HG03196 (cell line): ENCODE data around the gene TFDP1.
A peak's percentile ranks its signal among the peaks of the same experiment; 100 is the strongest.

Experiments
- ATAC-seq: cut with Tn5 transposase; IDR thresholded peaks from one replicate; pipeline ENCODE4 v1.9.1; 2021; ENCODE audit not compliant: unreplicated experiment

The TFDP1 gene, protein sequence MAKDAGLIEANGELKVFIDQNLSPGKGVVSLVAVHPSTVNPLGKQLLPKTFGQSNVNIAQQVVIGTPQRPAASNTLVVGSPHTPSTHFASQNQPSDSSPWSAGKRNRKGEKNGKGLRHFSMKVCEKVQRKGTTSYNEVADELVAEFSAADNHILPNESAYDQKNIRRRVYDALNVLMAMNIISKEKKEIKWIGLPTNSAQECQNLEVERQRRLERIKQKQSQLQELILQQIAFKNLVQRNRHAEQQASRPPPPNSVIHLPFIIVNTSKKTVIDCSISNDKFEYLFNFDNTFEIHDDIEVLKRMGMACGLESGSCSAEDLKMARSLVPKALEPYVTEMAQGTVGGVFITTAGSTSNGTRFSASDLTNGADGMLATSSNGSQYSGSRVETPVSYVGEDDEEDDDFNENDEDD

DNA sequence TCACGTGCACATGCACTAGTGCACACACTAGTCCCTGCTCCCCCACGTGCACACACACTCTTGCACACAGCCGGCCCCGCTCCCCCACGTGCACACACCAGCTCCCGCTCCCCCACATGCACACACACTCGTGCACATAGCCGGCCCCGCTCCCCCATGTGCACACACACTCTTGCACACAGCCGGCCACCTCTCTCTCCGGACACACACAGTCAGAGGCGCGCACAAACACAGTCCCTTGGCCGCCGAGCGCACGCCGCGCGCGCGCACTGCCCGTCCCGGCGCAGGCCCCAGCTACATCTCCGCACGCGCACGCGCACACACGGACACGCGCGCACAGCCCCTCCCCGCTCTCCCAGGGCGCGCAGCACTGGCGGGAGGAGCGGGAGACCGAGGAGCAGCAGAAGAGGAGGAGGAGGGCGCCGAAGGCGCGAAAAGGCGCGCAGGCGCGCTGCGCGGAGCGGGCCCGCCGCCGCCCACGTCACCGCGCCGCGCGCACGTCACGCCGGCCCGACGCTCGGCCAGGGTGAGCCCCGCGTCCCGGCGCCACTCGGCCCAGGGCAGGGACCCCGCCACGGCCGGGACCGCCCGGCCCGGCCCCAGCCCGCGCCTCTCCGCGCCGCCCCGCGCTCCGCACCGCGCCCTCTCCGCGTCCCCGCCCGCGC is at the start of gene TFDP1:
Gene TFDP1, plus strand, starts transcription at position 549 of the 665 bp plus-strand sequence. CDS start 1,085 bp downstream, outside the sequence.
- ATAC-seq, result peak; percentile 78

DNA sequence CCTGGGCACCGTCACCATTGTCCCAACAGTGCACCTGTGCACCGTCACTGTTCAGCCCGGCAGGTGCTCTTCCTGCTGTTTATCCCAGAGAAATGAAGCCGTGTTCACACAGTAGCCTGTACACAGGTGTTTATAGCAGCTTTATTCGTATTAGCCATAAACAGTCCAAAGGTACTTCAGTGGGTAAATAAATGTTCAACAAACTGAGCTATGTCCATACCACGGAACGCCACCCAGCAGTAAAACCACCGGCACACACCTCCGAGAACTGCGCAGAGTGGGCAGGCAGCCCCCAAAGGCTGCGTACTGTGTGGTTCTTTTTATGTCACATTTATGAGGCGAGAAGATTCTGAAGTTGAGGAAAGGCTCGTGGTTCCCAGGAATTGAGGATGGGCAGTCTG is 49.2 kb upstream of the TFDP1 start:
- ATAC-seq, result no peak

DNA sequence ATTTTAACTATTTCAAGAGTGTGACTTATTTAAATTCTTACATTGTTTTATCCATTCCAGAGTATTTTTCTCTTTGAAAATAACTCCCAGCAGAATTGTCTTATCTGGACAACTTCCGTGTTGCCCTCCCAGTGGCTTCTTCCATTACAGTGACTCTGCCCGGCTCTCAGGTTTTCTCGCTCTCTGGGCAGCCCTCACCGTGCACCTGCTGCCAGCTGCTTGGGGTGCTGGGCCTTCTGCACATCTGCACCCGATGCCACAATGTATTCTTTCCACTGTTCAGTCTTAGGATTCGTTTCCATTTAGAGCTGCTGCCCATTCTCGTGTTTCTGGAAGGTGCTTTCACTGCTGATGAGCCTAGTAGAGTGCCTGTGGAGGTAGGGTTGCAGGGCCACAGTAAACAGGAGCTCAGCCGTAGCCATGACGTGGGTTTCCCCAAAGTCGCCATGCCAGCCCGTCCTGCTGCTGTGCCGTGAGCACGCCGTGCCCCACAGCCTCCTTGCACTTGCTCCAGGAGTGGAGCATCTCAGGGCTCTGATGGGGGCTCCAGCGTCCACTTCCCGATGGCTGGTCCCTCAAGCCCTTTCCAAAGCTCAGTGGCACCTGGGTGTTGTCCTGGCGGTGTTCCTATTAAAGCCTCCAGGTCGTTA is 48.0 kb upstream of the TFDP1 start:
- ATAC-seq, result no peak

DNA sequence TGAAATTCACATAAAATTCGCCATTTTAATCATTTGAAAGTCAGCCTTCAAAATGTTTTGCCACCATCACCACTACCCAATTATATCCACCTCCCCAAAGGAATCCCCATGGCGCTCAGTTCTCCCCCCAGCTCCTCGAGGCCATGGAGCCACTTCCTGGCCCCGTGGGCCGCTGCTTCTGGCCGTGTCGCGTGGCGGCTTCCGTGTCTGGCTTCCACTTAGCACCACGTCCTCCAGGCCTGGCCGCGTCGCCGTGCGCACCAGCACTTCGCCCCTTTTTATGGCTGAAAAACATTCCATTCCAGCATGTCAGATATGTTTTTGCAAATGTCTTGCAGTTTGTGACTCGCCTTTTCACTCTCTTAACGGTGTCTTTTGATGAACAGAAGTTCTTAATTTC is 47.3 kb upstream of the TFDP1 start:
- no peak for ATAC-seq

DNA sequence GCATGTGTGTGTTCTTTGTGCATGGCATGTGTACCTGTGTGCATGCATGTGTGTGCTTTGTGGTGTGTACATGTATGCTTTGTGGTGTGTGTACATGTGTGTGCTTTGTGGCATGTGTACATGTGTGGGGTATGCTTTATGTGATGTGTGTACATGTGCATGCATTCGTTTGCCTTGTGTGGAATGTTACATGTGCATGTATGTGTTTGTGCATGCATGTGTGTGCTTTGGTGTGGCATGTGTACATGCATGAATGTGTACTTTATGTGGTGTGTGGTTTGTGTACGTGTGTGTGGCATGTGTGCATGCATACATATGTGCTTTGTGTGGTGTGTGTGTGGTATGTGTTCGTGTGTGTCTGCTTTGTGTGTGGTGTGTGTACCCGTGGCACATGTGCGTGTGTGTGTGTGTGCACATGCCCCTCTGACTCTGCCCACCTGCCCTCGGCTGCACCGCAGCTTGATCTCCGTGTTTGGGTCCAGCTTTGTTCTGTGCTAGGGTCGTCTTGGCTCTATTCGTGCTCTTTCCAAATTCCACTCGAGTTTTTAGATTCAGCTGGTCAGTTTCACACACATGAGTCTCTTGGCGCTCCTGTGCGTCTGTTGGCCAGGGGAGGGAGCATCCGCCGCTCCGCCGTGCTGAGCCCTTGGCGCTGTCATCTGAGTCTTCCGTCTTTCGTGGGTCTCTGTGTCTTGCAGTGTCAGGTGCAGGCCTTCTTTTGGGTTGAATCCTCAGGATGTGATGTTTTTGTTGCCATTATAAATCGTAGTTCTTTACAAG is 46.5 kb upstream of the TFDP1 start:
- no peak for ATAC-seq

DNA sequence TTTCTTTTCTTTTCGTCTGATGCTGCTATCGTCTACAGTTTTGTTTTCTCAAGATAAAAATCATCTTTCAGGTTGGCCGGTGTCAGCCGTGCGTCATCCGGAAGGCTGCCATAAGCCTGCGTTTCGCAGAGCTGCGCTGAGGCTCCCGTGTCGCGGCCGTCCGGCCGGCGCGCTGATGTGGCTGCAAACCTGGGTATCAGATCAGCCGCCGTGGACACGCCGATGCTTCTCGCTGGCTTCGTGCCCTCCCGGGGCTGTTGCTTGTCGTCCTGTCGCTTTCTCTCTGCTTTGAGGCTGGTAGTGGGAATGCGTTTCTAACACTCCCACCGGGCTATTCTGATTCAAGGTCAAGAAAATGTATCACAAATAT is 45.9 kb upstream of the TFDP1 start:
- no peak for ATAC-seq

DNA sequence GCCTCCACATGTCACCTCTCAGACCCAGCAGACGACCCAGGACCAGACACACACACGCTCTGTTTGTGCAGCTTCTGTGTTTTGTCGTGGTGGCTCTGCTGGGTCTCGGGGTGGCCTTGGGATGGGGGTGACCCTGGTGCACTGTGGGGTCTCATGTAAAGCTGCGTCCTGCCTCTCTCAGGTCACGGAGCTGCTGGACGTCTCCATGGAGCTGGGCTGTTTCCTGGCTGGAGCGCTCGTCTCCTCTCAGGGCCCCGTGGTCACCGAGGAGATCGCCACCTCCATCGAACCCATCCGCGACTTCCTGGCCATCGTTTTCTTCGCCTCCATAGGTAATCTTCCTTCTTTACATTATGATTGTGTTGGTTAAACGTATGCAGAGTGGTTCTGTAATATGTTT is 45.4 kb upstream of the TFDP1 start:
- ATAC-seq, result no peak

DNA sequence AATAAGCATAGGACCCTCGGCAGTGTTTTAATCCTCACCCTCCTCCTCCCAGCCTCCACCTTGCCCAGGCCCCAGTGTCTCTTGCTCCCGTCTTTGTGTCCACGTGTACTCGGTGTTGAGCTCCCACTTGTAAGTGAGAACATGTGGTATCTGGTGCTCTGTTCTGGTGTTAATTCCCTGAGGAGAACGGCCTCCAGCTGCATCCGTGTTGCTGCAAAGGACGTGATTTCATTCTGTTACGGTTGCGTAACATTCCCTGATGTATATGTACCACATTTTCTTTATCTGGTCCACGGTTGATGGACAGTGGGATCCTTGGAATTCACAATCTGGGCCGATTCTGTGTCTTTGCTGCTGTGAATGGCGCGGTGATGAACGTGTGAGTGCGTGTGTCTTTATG is 44.7 kb upstream of the TFDP1 start:
- no peak for ATAC-seq

DNA sequence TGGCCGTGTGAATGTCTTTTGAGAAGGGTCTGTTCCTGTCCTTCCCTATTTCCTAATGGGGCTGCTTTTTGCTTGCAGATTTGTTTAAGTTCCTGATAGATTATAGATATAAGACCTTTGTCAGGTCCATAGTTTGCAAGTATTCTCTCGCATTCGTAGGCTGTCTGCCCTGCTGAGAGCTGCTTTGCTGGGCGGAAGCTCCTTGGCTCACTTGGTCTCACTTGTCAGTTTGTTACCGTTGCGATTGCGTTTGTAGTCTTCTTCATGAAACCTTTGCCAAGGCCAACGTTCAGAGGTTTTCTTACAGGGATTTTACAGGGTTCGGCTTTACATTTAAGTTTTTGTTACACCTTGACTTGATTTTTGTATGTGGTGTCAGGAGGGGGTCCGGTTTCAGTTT is 44.0 kb upstream of the TFDP1 start:
- ATAC-seq, result no peak

DNA sequence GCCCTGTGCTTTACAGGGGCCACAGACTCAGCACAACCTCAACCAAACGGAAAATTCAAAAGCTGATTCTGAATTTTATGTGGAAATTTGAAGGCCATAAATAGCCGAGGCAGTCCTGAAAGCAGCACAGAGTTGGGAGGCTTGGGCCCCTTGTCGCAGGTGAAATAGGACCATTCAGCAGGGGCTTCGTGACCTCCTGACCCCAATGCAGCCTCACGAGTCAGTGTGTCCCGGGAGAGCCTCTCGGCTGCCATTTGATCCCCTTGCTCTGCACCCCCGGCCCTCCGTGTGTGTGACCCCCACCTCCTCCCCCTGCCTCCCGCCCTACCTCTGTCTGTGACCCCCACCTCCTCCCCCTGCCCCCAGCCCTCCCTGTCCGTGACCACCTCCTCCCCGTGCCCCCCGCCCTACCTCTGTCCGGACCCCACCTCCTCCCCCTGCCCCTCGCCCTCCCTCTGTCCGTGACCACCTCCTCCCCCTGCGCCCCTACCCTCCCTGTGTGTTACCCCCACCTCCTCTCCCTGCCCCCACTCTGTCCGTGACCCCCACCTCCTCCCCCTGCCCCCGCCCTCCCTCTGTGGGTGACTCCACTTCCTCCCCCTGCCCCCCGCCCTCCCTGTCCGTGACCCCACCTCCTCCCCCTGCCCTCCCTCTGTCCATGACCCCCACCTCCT is 41.7 kb upstream of the TFDP1 start:
- ATAC-seq, result no peak

DNA sequence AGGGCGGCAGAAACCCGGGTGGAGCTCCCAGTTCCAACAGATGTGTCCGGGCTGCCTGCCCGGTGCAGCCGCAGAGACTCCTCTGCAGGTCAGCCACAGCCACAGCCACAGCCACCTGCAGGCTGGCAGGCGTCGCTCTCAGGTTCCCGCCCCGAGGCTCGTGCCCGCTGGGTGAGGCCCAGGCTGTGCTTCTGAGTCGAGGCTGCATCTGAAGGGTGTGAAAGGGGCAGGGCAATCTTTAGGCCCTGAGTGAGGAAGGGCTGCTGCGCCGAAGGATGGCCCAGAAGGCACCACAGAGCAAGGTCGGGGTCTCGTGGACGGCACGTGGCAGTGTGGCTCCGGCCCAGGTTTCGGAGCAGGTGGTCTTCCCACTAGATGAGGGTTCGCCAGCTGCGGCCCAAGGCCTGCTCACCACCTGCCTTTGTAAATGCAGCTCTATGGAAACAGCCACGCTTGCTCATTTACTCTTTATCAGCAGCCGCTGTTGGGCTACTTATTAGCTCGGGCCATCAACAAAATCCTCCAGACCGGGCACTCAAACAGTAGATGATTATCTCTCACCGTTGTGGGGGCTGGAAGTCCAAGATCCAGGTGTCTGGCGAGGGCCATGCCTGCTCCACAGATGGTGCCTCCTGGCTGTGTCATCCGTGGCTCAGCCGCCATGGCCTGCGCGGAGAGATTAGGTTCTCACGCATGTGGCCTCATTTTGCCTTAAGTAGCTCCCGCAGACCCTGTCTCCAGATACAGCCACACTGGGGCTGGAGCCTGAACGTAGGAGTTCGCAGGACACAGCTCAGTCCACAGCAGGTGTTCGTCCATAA is 40.3 kb upstream of the TFDP1 start:
- ATAC-seq, result no peak

DNA sequence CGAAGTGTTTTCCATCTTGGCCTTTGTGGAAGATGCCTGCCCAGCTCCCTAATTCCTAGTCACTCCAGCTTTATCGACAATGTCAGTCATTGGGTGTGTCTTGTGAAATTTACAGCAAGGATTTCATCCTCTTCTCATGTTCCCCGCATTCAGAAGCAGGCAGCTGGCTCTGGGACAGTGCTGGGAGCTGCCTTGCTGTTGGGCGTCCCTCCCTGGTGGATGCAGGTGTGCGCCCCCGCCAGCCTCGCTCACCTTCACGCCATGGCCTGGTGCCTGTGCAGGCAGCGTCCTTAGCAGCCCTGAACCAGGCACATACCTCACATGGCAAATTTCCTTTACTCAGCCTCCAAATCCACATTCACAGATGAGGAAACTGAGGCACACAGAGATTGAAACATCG is 39.7 kb upstream of the TFDP1 start:
- ATAC-seq, result no peak

DNA sequence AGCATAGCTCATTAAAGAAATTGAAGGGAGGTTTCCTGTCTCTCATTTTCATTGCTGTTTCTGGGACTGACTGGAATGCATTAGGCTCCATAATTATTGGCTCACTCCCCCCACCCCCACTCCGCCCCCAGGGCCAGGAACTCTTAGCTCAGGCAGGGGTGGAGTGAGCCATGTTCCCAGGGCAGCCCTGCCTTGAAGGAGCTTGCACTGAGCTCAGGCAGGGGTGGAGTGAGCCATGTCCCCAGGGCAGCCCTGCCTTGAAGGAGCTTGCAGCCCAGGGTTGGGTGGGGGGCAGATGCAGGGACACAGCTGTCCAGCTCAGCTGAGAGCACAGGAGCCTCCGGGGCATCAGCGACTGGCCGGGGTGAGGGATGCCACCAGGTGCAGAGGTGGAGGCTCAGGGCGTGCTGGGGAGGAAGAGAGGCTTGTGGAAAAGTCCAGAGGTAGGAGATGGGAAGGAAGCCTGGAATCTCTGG is 39.1 kb upstream of the TFDP1 start:
- ATAC-seq, result no peak

DNA sequence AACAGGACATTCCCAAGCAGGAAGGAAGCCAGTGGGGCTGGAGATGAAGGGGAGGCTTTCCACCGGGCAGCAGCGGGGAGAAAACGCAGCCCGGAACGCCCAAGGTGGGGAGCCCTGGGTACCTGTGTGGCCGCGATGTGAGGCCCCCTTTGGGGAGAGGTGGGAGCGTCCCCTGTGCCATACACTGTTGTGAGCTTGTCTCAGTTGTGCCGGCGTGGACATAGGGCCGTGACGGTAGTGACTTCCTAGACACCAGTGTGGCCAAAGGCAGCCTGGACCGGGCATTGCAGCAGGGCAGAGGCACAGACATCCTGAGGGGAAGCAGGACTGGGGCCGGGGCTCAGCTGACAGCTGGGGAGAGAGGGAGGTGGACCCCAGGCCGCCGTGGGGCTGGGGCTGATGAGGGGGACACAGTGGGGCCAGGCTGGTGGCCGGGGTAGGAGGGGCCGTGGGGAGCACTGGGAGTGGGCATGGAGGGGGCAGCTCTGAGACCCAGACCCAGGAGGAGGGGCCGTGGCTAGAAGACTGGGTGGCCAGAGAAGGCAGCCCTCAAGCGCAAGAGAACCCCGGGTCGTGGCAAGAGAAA is 38.5 kb upstream of the TFDP1 start:
- ATAC-seq, result no peak

DNA sequence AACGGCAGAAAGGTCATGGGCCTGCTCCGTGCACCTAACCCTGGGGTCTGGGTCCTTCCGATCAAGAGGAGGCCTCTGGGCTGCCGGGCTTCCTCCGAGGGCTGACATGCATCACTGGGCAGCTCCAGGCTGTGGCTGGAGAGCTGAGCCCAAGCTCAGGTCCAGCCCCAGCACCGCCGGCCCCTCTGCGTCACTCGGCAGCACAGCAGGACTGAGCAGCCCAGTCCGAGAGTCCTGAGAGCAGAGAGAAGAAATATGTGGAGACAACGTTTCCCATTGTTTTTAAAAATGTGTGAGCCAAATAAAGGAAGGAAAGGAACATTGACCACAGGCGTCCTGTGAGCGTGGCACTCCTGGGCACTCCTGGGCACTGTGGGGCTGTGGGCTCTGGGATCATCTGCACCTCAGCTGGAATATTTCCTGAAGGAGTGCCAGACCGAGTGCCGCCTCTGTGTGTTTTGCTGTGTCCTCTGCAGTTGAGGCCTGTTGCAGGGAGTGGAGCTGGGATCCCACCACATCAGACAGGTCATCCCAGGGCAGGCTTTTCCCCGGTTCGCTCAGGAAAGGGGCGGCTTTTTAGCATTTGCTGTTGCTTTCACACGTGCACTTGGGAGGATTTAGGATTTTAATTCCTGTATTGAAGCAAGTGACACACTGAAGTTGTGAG is 37.8 kb upstream of the TFDP1 start:
- ATAC-seq, result no peak

DNA sequence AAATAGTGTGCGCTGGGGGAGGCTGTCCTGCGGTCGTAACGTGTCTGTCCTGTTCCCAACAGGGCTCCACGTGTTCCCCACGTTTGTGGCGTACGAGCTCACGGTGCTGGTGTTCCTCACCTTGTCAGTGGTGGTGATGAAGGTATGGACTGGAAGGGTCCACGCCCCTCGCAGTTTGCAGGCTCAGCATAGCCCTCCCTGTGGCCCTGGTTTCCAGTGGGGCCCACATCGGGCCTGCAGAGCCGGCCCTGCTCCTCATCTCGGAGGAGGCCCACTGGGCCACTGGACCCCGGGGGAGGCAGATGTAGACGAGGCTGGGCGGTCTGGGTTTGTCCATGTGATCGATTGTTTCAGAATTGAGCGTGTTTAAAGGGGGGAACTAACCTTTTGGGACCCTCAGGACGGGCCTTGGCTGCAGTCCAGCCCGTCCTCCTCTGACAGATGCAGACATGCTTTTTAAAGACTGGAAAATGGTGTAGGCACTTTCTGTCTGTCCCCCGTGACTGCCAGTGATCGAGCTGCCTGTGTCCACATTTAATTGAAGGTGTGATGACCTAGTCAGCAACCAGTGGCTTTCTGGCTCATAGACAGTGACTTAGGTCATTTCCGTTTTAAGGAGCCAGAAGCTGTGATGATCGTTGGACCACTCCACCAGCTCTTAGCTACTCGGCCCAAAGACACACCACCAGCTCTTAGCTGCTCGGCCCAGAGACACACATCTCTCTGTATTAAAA is 37.1 kb upstream of the TFDP1 start:
- ATAC-seq, result no peak

DNA sequence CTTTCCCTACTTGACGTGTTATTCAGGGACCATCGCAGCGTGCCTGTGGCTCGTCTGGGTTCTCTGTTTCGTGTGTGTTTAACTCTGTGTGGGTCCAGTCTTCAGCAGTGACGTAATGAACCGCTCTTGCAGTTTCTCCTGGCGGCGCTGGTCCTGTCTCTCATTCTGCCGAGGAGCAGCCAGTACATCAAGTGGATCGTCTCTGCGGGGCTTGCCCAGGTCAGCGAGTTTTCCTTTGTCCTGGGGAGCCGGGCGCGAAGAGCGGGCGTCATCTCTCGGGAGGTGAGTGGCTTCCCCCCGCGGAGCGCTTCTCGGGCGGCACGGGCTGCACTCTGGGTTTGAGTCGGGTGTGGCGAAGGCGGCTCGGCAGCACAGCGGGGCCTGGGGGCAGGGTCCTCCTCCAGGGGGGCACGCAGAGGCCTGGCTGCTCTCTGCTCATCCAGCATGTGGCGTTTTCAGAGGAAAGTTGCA is 36.3 kb upstream of the TFDP1 start:
- ATAC-seq, result no peak
